Frontal cortex (tissue), 4 donors: ENCODE results near the gene ZNF783. TPM values are rescaled to one million over a fixed set of nuclear protein-coding genes. Genes with fewer than 3 reads are reported as not detected.
A peak's percentile ranks its signal among the peaks of the same experiment; 100 is the strongest.

Source experiments
- DNase-seq, 2 donors: peaks; one replicate each; pipeline ENCODE4 v3.0.0; 2012; ENCODE audit warnings: low spot score in 2 of 2
- FAIRE-seq: peaks from 2 replicates; lab custom pipeline; 2012; peaks lifted over from hg19 to GRCh38; lab: Jason Lieb, UNC
- total RNA-seq: library from RNA; depleted of rRNA; stranded (reverse); fragments of >200 nt; gene quantifications from one replicate; pipeline ENCODE4 v1.2.3, GENCODE V29; 2014
- donor health status: control.
- donor health status: control.
- donor health status: control.

ZNF783 gene
- total RNA-seq, 1 donor from 2014 or later, result 12.2 TPM

DNA sequence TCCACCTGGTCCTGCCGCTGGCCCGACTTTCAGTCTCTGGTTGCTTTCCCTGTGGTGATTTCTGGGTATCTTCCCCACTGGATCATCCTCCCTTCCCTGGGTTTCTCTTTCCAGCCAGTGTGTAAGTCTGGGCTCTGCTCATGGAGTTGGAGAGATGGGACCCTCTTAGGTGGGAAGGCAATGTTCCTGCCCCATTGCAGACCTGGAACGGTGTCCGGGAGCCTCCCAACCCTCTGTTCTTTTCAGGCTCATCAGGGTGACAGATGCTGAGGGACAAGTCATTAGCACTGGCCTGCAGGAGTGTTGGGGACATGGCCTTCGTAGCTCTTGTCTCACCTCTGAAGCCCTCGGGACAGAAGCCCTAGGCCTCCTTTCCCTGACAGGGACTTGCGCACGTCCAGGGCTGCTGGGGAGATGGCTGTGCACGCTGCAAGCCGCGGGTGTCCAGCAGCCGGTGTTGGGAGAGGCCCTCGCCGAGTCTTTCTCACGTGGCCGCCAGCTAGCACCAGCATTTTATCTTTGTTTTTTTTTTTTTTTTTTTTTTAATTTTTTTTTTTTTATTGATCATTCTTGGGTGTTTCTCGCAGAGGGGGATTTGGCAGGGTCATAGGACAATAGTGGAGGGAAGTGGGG, 17.2 kb downstream of the ZNF783 start:
- FAIRE-seq (no peak), DNase-seq (no peak)

DNA sequence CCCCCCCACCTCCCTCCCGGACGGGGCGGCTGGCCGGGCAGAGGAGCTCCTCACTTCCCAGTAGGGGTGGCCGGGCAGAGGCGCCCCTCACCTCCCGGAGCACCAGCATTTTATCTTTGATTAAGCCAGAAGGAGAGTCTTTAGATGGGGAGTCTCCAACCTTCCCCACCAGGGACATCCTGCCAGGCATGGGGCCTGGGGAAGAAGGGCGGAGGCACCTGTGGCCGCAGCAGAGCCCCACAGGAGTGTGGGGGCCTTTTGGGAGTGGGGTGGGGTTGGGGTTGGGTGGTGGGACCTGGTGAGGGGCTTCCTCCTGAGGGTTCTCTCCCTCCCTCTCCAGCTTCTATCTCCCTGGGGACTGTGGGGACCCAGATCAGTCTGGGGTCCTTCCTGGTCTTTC, 18.2 kb downstream of the ZNF783 start:
- FAIRE-seq (no peak), DNase-seq (no peak)

DNA sequence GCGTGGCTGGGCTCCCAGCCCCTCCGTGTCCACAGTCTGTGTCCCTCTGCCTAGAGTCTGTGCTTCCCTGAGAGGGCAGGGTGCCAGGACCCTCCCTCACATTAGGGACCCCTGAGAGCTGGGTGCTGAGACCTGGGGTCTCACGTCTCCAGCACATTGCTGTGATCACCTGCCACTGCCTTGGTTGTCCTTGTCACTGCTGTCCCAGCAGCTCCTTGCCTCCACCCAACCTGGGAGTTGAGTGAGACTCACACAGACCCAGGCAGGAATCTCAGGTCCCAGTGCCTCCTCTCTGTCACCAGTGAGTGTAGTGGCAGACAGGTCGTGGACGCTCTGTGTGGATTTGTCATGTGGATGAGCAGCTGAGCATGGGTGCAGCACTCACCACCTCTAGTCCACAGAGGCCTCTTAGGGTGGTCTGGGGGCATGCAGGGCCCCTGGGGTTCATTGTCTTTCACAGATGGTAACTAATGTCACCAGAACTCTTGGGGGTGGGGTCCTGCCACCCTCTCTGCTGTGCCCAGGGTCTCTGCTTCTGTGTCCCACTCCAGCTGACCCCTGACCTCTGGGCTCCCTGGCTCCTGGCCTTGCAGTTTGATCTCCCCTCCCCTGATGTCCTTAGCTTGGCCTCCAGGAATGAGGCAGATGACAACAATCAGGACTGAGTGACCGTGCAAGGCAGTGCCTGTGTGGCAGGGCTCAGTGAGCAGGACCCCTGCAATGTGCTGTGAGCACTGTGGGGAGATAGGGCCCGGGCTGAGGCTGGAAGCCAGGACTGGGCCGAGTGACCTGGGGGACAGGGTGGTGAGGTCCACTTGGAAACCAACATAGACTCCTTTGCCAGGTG, 18.9 kb downstream of the ZNF783 start:
- no peak for FAIRE-seq

DNA sequence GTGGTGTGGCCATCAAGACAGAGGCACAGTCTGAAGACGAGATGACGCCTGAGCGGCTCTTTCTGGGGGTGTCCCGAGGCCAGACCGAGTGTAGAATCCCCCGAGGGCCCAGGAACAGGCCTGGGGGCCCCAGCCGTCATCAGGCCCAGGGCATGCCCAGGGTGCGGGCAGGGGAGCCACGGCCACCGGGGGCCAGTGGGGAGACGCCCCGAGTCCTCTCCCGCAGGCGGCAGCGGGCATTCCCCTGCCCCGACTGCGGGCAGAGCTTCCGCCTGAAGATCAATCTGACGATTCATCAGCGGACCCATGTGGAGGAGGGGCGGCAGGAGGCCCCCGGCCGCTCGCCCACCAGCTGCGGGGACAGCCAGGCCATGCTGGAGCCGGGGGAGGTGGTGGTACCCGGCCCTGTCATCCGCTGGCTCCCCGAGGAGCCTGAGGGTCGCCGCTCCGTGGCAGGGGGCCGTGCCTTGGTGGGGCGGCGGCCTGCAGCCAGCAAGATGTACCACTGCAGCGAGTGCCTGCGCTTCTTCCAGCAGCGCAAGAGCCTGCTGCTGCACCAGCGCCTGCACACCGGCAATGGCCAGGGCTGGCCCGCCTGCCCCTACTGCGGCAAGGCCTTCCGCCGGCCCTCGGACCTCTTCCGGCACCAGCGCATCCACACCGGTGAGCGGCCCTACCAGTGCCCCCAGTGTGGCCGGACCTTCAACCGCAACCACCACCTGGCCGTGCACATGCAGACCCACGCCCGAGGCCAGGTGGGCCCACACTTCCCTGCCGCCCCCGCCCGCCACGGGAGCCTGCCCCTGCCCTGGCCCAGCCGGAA, 19.7 kb downstream of the ZNF783 start:
- DNase-seq, result no peak
- no peak for FAIRE-seq

More for the DNA sequence above, 18.9 kb downstream of the ZNF783 start:
- no peak for DNase-seq

DNA sequence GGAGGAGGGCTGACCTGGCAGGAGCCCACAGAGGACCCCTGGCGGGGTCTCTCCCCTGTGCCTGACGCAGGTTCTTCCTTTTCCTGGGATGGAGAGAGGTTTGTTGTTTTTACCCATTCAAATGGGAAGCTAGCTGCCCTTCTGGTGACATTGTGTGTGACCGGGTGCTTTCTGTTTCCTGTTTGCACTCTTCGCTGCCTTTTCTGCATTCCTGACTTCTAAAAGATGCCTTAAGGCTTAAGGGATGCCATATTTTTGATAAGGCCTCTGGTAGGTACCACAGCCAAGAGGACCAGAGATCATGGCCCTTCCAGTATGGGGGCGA, 20.3 kb downstream of the ZNF783 start:
- DNase-seq, result no peak
- FAIRE-seq, result no peak

DNA sequence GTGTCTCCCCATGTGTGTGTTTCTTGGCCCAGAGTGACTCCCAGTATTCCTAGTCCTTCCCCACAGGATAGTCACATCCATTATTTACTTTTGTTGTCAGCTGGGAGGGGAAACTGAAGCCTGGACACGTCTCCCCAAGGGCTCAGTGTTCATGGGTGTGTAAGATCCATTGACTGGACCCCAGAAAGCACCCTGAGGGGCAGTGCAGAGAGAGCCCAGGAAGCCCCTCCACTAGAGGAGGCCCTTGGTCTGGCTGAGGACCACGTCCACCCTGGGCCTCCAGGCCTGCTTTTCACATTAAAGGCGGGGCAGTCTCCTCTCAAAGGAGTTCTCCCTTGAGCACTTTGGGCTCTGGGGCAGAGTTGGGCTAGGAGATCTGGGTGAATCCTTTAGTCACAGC, 21.3 kb downstream of the ZNF783 start:
- FAIRE-seq, result no peak
- DNase-seq, result no peak

DNA sequence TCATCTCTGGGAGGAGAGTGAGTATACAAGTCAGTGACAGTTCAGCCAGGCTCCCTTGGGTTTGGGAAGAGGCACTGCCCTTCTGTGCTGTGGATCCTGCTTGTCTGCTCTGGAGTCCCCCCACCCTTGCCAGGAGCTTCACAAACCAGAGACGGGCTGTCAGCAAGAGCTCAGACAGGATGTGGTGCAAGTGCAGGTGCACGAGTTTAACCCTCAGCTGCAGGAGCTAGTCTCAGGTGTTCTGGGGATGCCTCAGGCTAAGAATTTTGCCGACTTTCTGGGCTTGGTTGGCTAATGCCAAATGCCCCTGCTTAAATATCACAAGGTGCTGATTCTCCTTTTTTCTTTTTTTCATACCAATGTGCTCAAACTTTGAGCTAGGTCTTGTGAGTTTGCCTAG, 22.3 kb downstream of the ZNF783 start:
- no peak for DNase-seq
- no peak for FAIRE-seq

DNA sequence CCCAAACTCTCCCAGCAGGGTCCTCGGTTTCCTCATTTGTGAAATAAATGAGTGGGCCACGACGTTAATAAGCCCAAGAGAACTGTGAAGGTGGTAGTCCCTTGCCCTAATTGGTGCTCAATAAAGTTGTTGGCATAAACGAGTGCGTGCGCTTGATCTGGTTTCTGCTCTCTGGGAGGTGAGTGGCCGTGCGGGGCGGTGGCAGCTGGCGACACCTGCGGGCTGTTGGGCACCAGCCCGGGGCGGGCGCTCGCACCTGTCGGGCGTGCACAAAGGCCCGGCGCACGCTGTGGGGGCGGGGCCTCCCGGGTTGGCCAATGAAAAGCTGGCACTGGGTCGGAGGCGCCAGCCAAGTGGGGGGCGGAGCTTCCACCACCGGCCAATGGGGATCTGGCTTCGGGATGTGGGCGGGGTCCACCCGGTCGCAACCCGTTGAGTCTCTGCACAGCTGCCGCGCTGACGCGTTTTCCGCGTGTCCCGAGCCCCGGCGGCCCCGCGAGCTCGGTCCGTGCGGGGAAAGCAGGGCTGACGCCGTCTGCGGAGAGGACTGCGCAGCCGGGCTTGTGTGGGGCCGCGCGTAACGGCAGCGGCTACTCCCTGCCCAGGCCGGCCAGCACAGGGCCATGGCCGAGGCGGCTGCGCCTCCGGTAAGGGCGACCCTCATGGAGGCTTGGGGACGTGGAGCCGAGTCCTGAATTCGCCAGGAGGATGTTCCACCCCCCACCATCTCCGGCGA, 23.0 kb downstream of the ZNF783 start:
- FAIRE-seq, result no peak
- DNase-seq, result peak; percentile 94 to 97

DNA sequence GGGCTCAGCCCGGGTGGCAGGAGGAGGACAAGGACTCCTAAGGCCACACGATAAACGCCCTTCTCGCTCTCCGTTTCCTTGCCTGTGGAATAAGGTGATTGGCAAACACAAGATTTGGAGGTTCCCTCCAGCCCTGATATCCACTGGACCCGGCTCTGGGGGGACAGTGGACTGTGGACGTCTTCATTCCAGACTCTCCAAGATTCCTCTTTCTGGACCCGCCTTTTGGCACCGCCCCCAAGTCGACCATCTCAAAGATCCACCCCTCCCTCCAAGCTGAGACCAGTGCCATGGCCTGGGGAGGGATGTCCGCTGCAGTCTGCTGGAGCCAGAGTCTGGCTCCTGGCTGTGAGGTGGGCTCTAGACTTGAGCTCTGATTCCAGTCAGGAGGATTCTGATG, 23.6 kb downstream of the ZNF783 start:
- DNase-seq, result no peak

DNA sequence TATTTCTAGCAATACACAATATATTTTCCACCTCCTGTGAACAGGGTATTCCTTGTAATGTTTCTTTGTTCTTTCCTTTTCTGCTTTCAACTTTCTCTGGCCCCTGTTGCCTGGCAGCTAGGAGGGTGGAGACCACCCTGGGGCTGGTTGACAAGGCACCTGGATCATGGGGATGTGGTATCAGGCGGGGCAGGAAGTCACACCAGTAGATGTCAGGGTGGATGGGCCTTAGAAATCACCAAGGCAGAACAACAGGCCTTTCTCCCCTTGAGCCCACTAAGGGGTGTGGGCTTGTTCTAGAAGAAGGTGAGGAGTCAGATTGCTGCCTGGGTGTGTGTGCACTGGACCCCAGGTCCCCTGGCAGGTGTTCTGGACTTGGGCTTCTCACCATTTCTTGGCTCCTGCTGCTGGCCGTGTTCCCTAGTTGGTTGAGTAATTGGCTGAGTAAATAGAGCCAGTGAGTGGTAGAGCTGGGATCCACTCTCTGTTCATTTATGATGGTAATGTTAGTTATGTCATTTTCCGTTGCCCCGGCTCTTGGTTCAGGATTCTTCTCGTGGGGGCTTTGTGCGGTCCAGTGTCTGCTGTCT, 24.9 kb downstream of the ZNF783 start:
- FAIRE-seq (no peak), DNase-seq (no peak)

More for the DNA sequence above, 23.6 kb downstream of the ZNF783 start:
- no peak for FAIRE-seq

DNA sequence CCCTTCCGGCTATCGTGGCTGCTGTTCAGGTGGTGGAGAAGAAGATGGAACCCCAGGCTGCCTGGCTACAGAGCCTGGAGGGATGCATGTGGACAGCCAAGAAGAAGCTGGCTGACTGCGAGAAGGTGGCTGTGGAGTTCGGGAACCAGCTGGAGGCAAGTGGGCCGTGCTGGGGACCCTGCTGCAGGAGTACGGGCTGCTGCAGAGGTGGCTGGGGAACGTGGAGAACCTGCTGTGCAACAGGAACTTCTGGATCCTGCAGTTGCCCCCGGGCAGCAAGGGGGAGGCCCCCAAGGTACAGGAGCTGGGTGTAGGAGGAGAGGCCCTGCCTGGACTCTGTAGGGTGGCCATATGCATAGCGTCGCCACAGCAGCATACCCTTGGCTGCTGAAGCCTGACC, 25.6 kb downstream of the ZNF783 start:
- no peak for FAIRE-seq

DNA sequence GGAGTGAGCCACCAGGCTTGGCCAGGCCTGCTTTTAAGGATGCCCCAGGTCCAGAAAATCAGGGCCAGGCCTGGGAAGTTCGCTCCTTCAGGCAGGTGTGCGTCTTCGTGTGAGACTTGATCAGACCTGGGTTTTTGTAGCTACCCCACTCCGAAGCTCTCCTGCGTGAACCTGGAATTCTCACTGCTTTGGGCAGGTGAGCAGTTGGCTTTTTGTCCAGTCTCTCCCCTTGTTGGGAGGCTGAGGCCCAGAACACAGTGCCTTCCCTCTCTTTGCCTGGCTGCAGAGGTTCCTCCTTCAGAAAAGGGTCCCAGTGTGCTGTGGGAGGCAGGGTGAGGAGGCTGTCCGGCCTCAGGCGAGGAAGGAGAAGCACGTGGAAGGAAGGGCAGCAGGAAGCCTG, 27.3 kb downstream of the ZNF783 start:
- no peak for DNase-seq
- FAIRE-seq, result no peak

More for the DNA sequence above, 25.6 kb downstream of the ZNF783 start:
- DNase-seq, result no peak

DNA sequence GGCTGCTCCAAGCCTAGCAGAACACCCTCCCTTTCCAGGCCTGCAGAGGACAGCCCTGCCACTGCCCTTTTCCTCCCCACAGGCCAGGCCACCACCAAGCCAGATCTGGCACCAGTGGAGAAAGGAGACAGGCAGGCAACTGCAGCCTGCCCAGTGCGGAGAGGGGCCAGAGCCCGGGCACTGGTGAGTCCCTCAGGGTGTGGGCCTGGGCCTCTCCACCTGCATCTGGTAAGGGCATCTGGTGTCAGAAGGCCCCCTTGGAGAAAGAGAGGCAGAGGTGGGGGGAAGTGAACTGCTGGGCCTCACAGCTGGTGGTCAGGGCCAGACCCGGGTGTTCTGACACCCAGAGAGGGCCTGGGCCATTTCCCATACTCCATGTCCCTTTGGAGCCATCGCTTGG, 27.9 kb downstream of the ZNF783 start:
- FAIRE-seq (no peak), DNase-seq (no peak)

DNA sequence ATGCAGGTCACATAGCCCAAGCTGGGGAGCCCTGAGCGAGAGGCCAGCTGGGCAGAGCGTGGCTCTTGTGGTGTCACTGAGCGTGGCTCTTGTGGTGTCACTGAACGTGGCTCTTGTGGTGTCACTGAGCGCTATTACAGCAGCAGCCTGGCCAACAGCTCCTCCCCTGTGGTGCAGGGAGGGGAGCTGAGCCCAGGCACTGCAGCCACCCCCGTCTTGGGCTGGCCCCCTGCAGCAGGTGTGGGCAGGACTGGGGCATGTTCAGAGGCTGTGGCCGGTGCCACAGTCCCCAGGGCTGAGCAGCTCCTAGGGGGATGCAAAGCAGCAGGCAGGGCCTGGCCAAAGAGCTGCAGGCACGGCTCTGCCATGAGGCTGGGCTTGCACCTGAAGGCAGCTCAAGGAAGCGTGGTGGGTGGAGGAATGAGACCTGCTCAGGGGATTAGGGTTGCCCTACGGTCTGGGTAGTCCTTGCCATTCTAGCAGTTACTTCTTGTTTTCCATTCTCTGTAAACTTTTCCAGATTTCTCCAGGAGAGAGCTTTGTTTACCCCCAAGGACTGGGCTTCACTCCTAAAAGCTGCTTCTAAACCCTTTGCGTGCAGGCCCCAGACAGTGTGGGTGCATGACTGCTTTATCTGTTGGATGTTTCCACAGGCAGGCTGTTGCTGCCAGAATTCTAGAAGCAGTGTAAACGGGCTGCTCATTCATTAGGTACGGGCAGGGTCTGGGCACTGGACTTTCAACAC, 29.2 kb downstream of the ZNF783 start:
- DNase-seq, result no peak
- no peak for FAIRE-seq

DNA sequence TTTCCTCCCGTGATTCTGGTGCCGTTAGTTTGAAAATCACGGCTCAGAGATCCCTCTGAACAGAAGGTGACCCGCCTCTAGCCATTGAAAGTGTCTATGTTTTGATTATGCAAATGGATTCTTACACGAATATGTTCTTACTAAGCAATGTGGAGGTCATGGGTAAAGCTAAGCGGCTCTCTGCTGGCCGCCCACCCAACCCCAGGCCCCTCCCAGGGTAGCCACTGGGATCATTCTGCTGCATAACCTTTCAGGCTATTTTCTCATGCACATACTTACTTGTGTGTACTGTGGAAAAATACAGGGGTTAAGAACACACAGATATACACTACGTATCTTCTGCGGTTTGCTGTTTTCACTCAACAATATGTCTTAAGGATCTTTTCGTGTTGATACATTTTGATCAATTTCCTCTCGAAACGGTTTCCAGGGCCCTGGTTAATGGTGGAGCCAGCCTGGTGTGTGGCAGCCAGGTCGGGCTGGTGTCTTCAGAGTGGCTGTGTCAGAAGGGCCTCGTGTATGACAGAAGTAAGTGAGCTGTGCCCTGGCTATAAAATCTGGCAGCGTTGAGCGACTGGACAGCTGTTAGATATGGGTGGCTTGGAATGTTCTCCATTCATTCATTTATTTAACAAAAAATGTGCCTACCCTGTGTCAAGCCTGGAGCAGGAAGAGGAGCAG, 29.9 kb downstream of the ZNF783 start:
- DNase-seq, result no peak
- no peak for FAIRE-seq

DNA sequence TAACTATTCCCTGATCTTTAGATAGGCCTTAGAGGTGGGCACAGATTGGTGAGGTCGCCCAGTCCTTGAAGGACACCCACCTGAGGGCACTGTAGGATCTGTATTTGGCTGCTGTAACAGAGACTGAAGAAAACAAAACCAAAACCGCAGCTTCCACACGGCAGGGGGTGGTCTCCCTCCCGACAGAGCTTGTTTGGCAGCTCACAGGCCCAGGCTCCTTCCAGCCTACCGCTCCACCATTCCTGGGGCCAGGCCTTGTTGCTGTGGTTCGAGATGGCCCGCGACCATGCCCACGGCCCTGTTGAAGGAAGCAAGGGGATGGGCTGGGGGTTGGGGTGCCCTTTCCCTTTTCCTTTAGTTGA, 30.4 kb downstream of the ZNF783 start:
- DNase-seq (peak in 1 of 2 donors; percentile 9), FAIRE-seq (no peak)

DNA sequence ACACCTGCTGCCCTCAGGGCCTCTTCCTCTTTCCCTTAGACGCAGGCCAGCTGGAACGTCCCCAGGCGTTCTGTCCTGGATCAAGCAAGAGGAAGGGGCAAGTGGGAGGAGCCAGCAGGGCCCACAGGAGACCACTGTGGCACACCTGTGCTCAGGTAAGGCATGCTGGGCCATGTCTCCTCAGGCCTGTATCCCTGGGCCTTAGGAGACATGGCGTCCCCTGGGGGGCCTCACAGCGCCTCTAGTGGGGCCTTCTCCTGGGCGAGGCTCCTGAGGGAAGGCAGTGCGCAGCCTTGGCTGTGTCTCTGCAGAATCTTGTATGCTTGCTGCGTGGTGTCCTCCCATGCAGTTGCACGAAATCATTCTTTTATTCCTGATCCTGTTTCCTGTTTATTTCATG, 31.3 kb downstream of the ZNF783 start:
- DNase-seq, result no peak
- no peak for FAIRE-seq

DNA sequence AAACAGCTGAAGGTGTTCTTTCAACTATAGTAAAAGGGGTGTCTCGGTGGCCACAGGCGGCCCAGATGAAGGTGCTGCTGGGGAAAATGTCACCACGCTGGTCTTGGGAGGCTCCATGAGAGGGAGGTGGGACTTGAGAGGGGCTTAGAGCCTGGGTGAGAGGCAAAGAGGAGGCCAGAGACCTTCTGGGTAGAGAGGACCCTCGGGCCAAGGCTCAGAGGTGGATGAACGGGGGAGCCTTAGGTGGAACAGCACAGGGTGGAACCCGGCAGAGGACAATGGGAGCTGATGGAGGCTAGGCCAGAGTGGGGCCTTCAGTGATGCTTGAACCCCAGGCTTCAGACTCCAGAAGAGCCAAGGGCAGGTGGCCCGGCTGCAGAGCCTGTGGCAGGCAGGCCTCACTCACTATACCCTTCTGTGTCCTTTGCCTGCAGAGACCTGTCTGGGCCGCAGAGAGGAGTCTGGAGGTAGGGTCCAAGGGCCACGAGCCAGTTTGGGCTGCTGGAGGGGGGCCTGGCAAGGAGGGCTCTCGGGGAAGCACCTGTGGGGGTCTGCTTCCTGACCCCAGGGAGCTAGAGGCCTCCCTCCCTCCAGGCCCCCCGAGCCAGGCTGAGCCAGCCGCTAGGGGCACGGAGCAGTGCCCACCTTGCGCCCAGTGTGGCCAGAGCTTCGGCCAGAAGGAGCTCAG, 32.1 kb downstream of the ZNF783 start:
- FAIRE-seq (no peak), DNase-seq (no peak)
